VCaP (cell line): Measurements from ENCODE around the gene FGF16.

Source experiments
- H3K27ac ChIP-seq: fragments of 450-650 bp; 2 replicates; pipeline ENCODE4 v1.5.1; 2017
- TF ChIP-seq, protein P1 (sequence below): fragments of 450-650 bp; conservative IDR thresholded peaks from 2 replicates; pipeline ENCODE4 v1.5.1; 2017; ENCODE audit warnings: mild to moderate bottlenecking, moderate library complexity

Gene FGF16

DNA sequence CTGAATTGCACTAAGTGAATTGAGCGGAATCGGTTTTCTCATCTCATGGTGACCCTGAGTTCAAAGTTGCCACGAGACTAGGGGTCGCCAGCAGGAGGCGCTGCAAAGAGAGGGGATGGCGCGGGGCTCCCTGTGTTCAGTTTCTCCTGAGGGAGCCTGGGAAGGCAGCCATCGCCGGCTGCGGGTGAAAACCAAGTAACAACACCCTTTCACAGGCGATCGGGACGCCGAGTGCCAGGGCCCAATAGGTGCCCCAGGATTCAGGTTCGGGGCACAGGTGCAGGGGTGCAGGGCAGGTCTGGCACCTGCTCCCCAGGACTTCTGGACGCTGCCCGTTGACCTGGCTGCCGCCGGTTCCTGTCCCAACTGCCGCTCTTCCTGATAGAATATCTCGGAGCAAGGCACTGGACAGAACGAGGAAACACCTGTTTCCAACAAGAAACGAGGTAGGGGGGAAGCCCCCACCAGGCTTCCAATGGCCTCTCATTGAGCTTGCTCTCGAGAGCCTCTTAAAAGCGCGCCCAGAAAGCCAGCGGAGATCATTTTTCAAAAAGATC lies 1.1 kb upstream of the FGF16 start:
- TF ChIP-seq, protein P1, sequence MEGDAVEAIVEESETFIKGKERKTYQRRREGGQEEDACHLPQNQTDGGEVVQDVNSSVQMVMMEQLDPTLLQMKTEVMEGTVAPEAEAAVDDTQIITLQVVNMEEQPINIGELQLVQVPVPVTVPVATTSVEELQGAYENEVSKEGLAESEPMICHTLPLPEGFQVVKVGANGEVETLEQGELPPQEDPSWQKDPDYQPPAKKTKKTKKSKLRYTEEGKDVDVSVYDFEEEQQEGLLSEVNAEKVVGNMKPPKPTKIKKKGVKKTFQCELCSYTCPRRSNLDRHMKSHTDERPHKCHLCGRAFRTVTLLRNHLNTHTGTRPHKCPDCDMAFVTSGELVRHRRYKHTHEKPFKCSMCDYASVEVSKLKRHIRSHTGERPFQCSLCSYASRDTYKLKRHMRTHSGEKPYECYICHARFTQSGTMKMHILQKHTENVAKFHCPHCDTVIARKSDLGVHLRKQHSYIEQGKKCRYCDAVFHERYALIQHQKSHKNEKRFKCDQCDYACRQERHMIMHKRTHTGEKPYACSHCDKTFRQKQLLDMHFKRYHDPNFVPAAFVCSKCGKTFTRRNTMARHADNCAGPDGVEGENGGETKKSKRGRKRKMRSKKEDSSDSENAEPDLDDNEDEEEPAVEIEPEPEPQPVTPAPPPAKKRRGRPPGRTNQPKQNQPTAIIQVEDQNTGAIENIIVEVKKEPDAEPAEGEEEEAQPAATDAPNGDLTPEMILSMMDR, result no peak
- no peak overlapping the region for H3K27ac ChIP-seq

DNA sequence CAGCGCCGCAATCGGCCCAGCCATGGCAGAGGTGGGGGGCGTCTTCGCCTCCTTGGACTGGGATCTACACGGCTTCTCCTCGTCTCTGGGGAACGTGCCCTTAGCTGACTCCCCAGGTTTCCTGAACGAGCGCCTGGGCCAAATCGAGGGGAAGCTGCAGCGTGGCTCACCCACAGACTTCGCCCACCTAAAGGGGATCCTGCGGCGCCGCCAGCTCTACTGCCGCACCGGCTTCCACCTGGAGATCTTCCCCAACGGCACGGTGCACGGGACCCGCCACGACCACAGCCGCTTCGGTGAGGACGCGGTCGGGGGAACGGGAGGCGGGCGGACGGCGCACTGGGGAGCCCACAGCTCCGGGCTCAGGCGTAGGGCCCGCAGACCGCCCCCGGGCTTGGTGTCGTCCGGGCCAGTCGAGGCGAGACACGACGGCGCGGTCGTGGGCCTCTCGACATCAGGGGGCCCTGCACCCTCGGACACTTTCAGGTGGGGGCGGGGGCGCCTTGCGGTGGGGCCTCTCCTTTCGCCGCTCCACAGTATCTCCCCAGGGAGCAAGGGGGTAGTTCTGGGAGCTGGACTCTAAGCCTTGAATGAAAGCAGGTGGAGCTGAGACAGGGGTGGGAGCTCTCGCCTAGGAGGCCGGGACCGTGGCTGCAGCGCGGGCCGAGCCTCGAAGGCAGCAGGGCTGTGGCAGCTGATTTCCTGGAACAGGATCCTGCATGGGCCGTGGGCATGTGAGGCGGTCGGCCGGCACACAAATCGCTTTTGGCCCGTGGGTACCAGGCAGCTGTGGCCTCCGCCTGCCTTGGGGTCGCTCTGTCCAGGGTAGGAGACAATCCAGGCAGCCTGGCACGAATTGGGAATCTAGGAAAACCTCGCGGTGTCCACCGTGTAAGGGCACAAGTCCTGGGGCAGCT lies 722 bp downstream of the FGF16 start:
- H3K27ac ChIP-seq, result no peak overlapping the region
- TF ChIP-seq, protein P1, result no peak

DNA sequence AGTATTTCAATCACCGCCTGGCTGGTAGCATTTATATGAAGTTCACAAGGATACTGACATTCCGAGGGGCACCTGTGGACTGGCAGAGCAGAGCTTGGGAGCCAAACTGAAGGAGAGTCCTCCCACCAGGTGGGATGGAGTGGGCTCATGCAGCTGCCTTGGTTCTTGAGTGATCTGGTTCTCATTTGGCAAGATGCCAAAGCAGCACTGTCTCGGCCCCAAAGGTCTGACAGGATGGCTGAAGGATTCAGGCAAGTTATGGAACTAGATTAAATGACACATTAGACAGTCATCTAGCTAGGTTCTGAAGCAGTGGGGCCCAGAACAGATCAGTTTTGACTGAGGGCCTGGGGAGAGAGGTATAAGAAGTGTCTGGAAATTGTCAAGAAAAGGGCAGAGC lies 3.2 kb downstream of the FGF16 start:
- TF ChIP-seq, protein P1, result no peak
- no peak overlapping the region for H3K27ac ChIP-seq

DNA sequence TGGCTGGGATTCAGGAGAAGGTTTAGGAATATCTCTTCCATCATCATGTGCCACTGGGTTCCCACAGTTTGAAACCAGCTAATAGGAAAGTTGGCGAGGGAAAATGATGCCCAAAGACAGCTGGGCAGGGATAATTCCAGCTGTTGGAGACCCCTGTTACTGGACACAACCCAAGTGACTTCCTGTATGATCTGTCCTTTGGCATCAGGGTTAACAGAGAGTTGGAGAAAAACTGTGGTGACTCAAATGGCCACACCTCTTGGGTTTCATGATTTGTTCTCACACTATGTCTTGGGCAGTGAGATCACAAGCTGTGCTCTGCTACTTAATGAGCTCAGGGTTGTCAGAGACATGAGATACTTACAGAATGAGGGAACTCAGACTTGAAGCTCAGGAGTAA lies 3.8 kb downstream of the FGF16 start:
- TF ChIP-seq, protein P1, result no peak
- no peak overlapping the region for H3K27ac ChIP-seq

DNA sequence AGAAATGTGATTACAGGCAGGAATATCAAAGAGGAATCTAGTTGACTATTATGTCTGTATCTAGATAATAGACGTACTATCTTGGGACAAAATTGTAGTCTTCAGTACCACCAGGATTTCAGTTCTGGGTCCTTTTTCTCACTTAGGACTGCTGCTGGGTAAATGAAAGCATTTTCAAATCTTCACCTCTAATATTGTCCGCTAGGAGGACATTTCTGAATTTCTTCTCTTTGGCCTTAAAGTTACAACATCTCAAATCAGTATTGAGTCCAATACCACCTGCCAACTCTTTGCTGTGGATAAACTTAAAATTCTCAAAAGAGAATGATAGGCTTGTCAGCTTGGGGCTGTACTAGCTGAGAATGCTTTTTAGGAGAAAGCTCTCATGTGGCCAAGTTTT lies 6.0 kb downstream of the FGF16 start:
- TF ChIP-seq, protein P1, result no peak
- no peak overlapping the region for H3K27ac ChIP-seq

DNA sequence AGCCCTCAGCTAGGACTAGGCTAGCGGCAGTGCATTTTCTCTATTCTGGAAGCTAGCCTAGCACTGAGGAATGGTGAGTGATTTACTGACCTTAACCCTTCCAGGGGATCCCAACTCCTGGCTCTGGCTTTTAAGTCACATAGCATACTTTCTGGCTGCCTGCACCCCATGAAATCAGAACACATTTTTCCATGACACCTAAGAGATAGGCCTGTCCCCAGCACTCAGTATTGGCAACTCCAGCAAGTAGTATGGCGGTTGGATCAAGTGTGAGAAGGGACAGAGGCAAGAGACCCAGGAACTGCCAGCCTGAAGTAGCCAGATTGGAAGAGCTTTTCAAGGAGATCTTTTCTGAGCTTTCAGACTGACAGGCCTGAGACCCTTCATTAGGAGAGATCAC lies 8.2 kb downstream of the FGF16 start:
- H3K27ac ChIP-seq, result no peak overlapping the region
- TF ChIP-seq, protein P1, result no peak

DNA sequence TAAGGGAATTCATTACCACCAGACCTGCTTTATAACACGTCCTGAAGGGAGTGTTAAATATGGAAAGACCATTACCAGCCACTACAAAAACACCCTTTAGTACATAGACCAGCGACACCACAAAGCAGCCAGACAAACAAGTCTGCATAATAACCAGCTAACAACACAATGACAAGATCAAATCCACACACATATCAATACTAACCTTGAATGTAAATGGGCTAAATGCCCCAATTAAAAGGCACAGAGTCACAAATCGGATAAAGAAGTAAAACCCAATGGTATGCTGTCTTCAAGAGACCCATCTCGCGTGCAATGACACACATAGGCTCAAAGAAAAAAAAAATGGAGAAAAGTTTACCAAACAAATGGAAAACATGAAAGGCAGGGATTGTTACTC lies 36.9 kb downstream of the FGF16 start:
- TF ChIP-seq, protein P1, result no peak
- H3K27ac ChIP-seq, result no peak overlapping the region
